ENCODE results near the gene NDUFA13. TPM values are rescaled to one million over a fixed set of nuclear protein-coding genes. Genes with fewer than 3 reads are reported as not detected.
A peak's percentile ranks its signal among the peaks of the same experiment; 100 is the strongest.

NDUFA13 gene
- total RNA-seq, 4 donors from 2014 or later: 21.1 to 100 (median 76.0) TPM

DNA sequence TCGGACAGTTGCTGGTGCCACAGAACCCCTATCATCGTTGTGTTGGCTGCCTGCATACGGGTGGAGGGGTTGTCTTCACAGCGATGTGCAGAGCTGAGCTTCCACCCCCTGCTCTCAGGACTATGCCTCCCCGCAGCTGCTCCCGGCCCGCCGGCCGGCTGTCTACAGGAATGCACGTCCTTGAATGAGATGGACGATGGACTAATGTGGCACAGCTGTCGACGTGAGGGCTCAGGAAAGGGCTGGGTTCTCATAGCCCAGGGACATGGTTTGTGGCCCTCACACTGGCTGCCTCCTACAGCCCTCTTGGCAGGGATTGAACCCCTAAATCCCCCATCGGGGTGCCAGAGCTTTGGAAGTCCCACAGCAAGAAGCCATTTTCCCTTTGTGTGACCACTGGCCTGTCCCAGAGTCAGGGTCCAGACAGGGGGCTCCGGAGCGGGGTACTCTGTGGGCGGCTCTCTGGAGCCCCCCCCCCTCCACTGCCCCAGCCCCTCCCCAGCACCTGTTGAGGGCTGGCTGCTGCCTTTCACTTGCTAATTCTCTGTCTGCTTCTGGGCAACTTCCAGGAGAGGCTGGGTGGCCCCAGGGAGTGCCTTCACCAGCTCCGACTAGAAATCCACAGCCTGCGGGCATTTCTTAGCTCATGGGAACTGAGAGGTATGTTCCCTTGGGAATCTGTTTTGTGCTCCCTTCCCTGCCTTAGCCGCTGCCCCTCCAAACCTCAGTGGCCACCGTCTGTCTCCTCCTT, 40.8 kb upstream of the NDUFA13 start:
- Histone ChIP-seq H3K4me3 (no peak overlapping the region), H3K27ac (peak overlapping the region in 1 of 4 donors; percentile 20), H3K4me1 (peaks cover 8 to 41% (median 18%) of the 10 kb centered on the region in 4 donors), H3K27me3 (no peaks in the 10 kb centered on the region), H3K36me3 (no peaks in the 10 kb centered on the region), H3K9me3 (no peaks in the 10 kb centered on the region)
- no peak for TF ChIP-seq EP300 (IDR thresholded peaks at IDR 0.05; ENCODE audit: low read depth)
- TF ChIP-seq POLR2A (IDR thresholded peaks at IDR 0.05): no peak
- TF ChIP-seq, protein P1, sequence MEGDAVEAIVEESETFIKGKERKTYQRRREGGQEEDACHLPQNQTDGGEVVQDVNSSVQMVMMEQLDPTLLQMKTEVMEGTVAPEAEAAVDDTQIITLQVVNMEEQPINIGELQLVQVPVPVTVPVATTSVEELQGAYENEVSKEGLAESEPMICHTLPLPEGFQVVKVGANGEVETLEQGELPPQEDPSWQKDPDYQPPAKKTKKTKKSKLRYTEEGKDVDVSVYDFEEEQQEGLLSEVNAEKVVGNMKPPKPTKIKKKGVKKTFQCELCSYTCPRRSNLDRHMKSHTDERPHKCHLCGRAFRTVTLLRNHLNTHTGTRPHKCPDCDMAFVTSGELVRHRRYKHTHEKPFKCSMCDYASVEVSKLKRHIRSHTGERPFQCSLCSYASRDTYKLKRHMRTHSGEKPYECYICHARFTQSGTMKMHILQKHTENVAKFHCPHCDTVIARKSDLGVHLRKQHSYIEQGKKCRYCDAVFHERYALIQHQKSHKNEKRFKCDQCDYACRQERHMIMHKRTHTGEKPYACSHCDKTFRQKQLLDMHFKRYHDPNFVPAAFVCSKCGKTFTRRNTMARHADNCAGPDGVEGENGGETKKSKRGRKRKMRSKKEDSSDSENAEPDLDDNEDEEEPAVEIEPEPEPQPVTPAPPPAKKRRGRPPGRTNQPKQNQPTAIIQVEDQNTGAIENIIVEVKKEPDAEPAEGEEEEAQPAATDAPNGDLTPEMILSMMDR (IDR thresholded peaks at IDR 0.05): no peak
- no peak for TF ChIP-seq POLR2AphosphoS5 (IDR thresholded peaks at IDR 0.05)
- 71 to 79% methylated on average over 13 to 21 of the region's 21 CpGs for WGBS, 2 donors (ENCODE audit: low coverage in 1 of 2)
- in situ Hi-C loops (cut with MboI; ENCODE audit: low pct_ligation_motif_present in 1 of 4, low pct_unique_long_range_greater_than_20kb in 1 of 4, low sequenced_read_pairs in 3 of 4): loop anchor here in 3 of 4 donors (25.0 kb wide), 2 partner anchors 113 to 288 kb away; partner anchors contain the start of genes BORCS8 (in 1 of the 3) and RFXANK (in 1 of the 3)
- intact Hi-C loops (cut with DNase I; ENCODE audit: low total_unique reads): no loop called here
- no peak for DNase-seq

DNA sequence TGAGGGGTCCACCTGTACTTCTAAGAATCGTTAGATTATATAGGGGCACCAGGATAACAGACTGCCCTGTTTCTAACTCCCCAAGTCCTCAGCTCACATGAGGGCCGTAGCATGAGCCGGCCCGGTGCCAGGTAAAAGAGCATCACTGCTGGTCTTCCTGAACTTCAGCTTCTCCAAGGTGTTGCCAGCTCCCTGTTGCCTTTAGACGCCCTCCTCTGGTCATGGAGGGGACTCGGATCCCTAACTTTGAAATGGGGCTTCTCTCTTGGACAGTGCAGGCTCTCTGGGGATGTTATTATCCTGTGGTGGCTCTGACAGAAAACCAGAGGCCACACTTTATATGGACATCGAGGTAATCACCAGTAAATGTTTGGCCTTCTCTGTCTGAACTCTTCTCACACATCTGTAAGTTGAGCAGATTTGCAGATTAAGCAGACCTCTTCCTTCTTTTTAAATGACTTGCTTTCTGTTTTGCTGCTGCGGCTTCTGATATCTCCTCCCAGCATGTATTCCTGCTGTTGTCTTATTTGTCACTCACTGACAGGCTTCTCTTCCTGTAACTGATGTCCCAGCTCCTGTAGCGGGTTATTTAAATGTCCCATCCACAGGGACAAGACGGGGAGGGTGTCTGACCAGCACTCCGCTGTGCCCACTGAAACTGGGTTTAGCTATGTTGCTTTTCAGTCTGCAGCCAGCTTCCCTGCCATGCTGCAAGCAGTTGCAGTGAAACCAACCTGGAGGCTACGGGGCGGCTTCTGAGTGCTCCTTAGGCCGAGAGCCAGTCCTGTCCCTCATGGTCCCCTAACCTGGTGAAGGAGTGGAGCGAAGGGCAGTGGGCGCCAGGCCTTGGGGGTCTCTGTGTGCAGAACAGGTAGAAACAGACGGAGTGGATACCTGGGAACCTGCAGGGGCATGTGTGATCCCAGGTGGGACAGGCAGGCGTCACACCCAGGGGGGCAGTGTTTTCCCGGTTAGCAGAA, 39.9 kb upstream of the NDUFA13 start:
- in situ Hi-C loops (cut with MboI; ENCODE audit: low pct_ligation_motif_present in 1 of 4, low pct_unique_long_range_greater_than_20kb in 1 of 4, low sequenced_read_pairs in 3 of 4): loop anchor here in 3 of 4 donors (25.0 kb wide), 2 partner anchors 114 to 289 kb away; partner anchors contain the start of genes BORCS8 (in 1 of the 3) and RFXANK (in 1 of the 3)
- TF ChIP-seq, protein P1 (IDR thresholded peaks at IDR 0.05): peak in 4 of 5 experiments; percentile 10 to 25 (median 24)
- TF ChIP-seq EP300 (IDR thresholded peaks at IDR 0.05; ENCODE audit: low read depth) (no peak), POLR2AphosphoS5 (IDR thresholded peaks at IDR 0.05) (no peak), POLR2A (IDR thresholded peaks at IDR 0.05) (no peak)
- intact Hi-C loops (cut with DNase I; ENCODE audit: low total_unique reads): no loop called here
- 73 to 91% methylated on average over 4 to 19 of the region's 19 CpGs for WGBS, 2 donors (ENCODE audit: low coverage in 1 of 2)
- H3K36me3 ChIP-seq: no peaks in the 10 kb centered on the region
- DNase-seq: no peak
- peak overlapping the region in 1 of 4 donors; percentile 20 for H3K27ac ChIP-seq
- H3K4me1 ChIP-seq: peaks cover 7 to 33% (median 14%) of the 10 kb centered on the region in 4 donors
- no peaks in the 10 kb centered on the region for H3K9me3 ChIP-seq
- no peaks in the 10 kb centered on the region for H3K27me3 ChIP-seq
- no peak overlapping the region for H3K4me3 ChIP-seq

DNA sequence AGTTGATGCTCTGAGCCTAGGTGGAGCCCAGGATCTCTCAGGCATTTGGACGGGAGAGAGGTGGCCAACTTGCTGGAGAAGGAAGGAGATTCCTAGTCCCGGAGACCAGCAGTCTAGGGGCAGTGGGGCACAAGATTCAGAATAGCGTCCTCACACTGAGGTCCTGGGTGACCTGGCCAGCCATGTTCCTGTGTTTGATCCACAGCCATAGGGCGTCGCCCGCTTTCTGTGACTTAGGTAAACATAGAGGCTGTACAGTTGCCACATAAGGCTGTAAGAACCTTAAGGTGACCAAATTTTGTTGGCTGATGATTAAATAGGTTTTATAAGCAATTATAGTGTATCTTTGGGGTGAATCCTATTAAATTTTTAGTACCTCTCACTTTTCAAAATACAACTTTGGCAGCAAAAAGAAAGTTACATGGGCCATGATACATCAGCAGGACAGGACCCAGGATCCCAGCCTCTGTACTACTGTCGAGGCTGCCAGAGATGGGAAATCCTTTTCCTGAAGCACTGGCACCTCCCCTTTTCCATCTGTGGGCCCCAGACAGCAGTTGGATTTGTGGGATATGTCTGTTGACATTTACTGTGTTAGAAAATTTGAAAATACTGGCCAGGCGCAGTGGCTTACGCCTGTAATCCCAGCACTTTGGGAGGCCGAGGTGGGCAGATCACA, 38.2 kb upstream of the NDUFA13 start:
- Histone ChIP-seq H3K4me3 (no peak overlapping the region), H3K4me1 (peaks cover 3 to 27% (median 11%) of the 10 kb centered on the region in 4 donors), H3K36me3 (no peaks in the 10 kb centered on the region), H3K27ac (peak overlapping the region; percentile 49 to 56 (median 52)), H3K9me3 (no peaks in the 10 kb centered on the region), H3K27me3 (no peaks in the 10 kb centered on the region)
- in situ Hi-C loops (cut with MboI; ENCODE audit: low pct_ligation_motif_present in 1 of 4, low pct_unique_long_range_greater_than_20kb in 1 of 4, low sequenced_read_pairs in 3 of 4) (loop anchor here in 3 of 4 donors (25.0 kb wide), 2 partner anchors 116 to 291 kb away; partner anchors contain the start of genes BORCS8 (in 1 of the 3) and RFXANK (in 1 of the 3)), intact Hi-C loops (cut with DNase I; ENCODE audit: low total_unique reads) (no loop called here)
- 49 to 59% methylated on average over 2 to 10 of the region's 10 CpGs for WGBS, 2 donors (ENCODE audit: low coverage in 1 of 2)
- TF ChIP-seq POLR2A (IDR thresholded peaks at IDR 0.05) (no peak), EP300 (IDR thresholded peaks at IDR 0.05; ENCODE audit: low read depth) (no peak), POLR2AphosphoS5 (IDR thresholded peaks at IDR 0.05) (no peak)
- TF ChIP-seq, protein P1 (IDR thresholded peaks at IDR 0.05): no peak
- peak; percentile 73 for DNase-seq
